Fibroblast of peridontal ligament (primary cell): ENCODE results near the gene SLC24A3.
"Not testable (repeated sequence)": the region's sequence is repeated elsewhere in the genome, so short reads cannot be mapped to it uniquely, and the experiment has no call there.

Experiments
- DNase-seq: peaks from one replicate; pipeline ENCODE4 v3.0.0-alpha.2; 2010; ENCODE audit errors: extremely low read depth

The SLC24A3 gene

GRCh38 chr20:19678591-19678990, 466.1 kb downstream of the SLC24A3 start:
- not testable (repeated sequence) for DNase-seq

DNA sequence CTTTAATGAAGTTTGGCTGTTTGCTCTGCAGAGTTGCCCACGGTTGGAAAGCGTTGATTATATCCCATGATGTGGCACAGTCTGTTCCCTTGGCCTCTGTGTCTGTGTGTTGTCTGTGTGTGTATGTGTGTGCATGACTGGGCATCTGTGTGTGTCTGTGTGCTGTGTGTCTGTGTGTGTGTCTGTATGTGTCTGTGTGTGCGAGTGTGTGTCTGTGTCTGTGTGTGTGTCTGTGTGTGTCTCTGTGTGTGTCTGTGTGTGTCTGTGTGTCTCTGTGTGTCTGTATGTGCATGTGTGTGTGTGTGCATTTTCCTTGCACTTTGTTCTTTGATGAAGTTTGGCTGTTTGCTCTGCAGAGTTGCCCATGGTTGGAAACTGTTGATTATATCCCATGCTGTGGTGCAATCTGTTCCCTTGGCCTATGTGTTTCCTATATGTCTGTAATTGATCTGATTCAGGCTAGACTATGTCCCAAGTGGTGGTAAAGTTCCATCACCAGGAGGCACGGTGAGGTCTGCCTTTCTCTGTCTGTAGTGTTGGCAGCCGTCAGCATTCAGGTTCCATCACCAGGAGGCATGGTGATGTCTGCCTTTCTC, 467.6 kb downstream of the SLC24A3 start:
- no peak for DNase-seq

GRCh38 chr20:19682249-19682648, 469.8 kb downstream of the SLC24A3 start:
- DNase-seq: no peak

DNA sequence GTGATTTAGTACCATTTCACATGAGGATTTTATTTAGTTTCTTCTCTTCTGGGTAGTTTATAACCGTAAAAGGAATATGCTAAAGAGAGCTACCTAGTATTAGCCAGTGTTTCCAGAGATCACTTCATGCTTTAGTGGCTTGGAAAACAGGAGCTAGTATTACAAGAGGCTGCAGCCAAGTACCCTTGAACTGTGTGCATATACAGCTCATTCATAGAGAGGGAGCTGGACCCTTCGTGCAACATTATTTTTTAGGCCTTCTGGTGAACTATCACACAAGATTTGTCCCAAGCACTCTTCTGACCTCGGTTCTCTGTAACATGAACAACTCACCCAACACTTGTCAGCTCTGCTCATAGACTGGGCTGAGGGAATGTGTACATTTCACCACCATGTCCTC, 470.7 kb downstream of the SLC24A3 start:
- no peak for DNase-seq

DNA sequence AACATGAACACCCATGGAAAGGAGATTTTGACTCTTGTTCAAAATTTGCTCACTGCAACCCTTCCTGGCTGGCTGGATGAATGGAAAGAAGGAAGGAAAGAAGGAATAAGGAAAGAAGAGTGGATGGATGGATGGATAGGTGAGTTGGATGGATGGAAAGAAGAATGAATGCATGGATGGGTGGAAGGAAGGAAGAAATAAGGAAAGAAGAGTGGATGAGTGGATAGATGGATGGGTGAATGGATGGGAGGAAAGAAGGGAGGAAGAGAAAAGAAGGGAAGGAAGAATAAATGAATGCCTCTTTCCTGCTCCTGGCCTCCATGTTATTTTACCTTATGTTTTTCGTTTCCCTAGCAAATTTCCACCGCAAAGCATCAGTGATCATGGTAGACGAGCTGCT, 471.4 kb downstream of the SLC24A3 start:
- DNase-seq: no peak

- DNase-seq: peak; percentile 89
Observed at GRCh38 chr20:19688031-19688806, 475.8 kb downstream of the SLC24A3 start.

DNA sequence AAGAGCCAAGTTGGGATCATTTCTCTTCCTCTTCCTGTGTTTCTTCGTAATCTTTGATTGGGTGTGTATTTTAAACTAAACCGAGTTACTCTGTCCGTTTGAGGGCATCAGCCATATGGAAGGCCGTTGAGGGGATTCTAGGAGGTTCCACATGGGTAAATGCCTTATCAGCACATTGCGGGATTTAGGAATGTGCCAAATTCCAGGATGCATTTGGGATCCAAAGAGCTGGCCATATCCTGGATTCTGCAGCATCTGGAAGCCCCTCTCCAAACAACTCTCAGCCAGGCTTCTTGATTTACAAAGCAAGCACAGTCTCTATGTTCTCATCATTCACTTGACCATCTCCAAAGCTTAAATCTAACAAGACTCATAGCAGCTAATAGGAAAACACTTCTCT, 478.0 kb downstream of the SLC24A3 start:
- DNase-seq: no peak

- DNase-seq: no peak
Observed at GRCh38 chr20:19691125-19691524, 478.7 kb downstream of the SLC24A3 start.

DNA sequence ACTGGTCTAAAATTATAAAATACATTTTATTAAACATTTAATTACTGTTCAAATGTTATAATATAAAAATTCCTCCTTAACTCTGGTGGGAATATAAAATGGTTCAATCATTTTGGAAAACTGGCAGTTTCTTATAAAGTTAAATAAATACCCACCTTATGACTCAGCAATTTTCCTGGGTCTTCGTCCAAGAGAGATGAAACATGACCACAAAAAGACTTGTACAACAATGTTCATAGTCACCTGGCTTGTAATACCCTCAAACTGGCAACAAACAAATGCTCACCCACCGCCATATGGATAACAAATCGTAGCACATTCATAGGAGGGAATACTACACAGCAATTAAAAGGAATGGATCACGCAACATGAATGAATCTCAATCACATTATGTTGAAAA, 479.7 kb downstream of the SLC24A3 start:
- peak; percentile 43 for DNase-seq

- DNase-seq: peak; percentile 53
Observed at GRCh38 chr20:19692685-19693119, 480.3 kb downstream of the SLC24A3 start.

GRCh38 chr20:19693508-19693907, 481.1 kb downstream of the SLC24A3 start:
- no peak for DNase-seq

GRCh38 chr20:19695081-19695480, 482.6 kb downstream of the SLC24A3 start:
- DNase-seq: no peak

- DNase-seq: no peak
Observed at GRCh38 chr20:19696620-19697019, 484.2 kb downstream of the SLC24A3 start.

DNA sequence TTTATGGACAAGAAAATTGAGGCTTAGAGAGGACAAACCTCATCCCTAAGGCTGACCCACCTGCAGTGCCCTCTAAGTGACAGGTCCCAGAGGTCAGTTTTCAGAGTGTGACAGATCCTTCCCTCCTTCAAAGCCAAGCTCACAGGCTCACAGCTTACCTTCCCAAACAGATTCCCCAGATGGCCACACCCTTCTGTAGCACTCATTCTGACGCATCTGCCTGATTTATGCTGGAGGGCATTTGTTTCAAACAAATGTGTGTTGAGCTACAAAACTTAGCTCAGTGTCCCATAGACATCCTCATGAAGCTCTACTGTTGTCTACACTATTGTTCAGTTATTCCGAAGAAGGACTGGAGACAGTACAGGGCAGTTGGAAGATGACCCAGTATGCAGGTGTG, 485.0 kb downstream of the SLC24A3 start:
- DNase-seq: no peak

DNA sequence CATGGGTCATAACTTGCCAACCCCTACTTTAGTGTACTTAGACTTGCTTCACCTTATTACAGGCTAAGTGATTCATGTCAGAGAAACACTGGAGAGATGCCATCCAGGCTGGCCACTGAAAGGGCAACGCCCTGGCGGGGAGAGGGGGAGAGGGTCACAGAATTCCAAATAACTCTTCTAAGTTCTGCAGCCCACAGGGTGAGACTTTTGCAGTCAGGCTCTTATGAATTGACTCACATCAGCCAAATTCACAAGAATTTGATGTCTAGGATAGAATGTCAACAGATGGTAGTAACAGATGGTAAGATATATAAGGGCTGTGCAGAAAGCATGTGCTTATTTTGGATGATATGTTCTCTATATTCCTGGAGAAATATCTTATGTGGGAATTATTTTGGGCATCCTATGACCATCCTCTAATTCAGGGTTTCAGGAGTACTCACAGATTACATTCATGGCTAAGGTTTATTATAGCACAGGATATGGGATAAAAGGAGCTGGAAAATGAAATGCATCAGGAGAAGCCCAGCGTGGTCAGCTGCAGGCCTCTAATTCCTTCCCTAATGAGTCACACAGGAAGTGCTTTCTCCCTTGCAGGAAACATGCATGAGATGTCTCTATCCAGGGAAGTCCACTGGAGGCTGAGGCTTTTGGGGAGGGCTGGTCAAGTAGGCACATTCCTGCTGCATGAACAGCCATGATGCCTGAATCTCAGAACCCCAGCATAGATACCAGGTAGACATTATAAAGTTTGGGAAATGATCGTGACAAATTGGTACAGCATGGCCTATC, 486.9 kb downstream of the SLC24A3 start:
- peak; percentile 43 for DNase-seq

DNA sequence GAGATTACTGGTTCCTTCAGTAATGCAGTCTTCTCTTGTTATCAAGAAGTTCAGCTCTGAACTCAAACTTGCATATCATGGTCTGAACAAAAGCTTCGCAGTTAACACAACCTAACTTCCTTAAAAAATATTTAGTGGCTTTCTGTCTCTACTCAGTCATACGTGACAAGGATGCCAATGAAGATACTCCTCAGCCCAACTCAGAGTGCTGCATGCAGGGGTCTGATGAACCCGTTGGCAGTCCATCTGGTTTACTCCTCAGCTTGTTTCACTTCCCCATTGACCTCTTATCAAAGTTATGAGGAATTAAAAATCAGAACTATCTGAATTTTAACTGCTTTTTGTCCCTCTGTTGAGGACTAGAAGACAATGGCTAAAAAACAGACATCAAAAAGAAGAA, 489.0 kb downstream of the SLC24A3 start:
- no peak for DNase-seq

DNA sequence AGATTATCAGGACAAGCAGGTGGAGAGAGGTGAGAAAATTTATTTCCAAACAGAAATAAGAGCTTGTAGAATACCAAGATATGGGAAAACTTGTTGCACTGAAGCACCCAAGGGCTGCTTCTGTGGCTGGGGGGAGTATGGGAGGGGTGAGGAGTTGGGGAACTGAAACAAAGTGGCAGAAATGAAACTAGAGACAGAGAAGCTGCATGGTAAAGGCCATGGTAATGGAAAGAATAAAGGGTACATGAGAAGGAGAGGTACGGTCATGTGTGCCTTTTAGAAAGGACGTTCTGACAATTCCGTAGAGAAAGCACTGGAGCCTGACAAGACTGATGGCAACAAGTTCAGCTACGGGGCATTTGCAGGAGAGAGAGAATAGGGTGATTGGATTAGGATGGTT, 494.0 kb downstream of the SLC24A3 start:
- no peak for DNase-seq

DNA sequence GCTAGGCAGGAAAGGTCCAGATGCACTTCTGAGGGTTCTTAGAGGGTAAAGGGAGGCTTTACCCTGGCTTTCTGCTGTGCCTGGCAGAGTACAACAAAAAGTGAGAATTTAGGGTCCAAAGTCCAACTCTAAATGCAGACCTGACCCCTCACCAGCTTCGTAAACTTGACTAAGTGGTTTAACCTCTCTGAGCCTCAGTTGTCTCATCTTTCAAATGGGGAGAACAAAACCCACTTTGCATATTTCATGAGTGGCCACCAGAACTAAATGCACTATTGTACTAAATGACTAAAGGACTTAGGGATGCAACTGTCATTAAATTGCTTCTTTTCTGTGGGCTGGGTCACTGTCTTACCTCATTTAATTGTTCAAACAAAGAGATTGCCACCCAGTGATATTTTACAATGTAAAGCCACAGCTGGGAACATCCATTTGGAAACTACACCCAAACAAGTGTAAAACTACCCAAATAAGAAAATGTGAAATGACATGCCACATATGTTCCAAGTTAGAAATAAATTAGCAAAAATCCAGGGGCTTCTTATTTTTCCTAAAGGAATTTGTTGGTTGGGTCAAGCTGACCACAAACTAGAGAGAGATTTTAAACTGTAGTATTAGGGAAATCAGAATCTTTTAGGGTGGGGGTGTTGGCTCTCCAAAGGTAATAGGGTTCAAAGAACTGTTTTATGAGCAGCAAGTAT, 497.3 kb downstream of the SLC24A3 start:
- no peak for DNase-seq

GRCh38 chr20:19710336-19711120, 498.1 kb downstream of the SLC24A3 start:
- peak; percentile 59 for DNase-seq

GRCh38 chr20:19711126-19711525, 498.7 kb downstream of the SLC24A3 start:
- DNase-seq: no peak

DNA sequence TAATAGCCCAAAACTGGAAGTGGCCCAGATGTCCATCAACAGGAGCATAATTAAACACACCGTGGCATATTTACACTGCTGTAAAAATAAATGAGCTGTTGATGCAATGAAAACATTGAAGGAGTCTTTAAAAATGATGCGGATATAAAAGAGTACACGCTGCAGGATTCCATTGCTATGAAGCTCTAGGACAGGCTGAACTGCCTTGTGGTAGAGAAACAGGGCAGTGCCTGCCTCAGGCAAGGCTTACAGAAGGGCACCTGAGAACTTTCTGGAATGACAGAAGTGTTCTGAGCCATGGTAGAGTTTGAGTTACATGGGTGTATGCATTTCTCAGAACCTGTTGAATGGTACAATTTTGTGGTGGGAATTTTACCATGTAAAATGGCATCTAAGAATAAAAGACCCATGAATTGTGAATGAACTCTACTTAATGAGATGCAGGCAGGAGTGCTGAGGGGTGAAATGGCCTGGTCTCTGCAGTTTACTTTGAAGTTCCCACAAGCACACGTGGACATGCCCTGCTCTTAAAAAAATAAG, 500.3 kb downstream of the SLC24A3 start:
- DNase-seq: no peak
